Stimulated activated CD4-positive, alpha-beta T cell treated with anti-CD3 and anti-CD28 coated beads, Interleukin-1b, Interleukin-23, amount 100 ng/mL, for 48 hours (primary cell): ENCODE measurements around the gene CHD6.

Experiments
- DNase-seq: peaks from one replicate; pipeline ENCODE4 v3.0.0-alpha.2; 2020

CHD6 gene

DNA sequence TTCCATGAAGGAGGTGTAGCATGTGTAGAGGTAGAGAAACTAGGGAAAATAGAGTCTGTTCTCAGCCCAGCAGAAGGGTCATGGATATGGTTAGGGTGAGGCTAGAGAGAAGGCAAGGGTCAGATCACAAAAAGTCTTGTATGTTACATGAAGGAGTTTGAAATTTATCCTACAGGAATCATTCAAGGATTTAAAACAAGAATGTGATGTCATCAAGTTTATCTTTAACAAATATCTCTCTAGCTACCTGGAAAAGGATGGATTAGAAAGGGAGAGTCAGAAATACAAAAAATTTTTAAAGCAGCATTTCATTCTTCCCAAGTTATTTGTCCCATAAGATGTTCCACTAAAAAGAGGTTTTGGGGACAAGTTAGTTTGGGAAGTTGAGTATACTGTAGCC is 4.4 kb upstream of the CHD6 start:
- no peak for DNase-seq

DNA sequence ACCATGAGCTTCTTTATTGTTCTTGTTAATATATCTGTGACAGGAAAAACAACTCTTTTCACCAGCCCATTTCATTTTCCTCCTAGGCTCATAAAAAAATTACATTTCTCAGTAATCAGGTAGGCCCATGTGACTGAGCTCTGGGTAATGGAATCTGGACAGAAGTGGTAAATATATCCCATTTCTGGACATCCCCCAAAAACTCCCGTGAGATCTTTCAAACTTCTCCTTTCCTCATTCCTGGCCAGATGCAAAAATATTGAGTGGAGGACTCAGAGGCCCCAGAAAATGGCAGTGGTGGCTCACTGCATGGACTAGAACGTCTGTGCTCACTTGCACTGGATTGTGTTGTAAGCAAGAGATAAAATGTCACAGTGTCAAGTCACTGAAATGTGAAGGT is 3.8 kb upstream of the CHD6 start:
- no peak for DNase-seq

DNA sequence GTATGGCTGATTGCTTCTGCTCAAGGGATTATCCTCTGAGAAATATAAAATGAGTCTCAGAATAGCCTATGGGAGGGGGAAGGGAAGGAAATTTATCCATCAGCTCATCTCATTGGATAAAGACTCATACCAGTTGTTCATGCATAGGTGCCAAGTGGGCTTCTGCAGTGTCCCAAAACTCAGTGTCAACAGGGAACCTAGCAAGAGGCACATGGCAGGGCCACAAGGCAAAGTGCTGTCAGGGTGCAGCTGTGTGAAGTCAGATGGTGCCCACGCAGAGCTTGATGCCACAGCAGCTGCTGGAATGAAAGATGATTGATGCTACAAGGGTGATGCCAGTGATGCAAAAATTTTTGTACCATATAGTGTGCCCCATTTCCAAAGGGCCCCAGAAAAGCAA is 3.2 kb upstream of the CHD6 start:
- no peak for DNase-seq

DNA sequence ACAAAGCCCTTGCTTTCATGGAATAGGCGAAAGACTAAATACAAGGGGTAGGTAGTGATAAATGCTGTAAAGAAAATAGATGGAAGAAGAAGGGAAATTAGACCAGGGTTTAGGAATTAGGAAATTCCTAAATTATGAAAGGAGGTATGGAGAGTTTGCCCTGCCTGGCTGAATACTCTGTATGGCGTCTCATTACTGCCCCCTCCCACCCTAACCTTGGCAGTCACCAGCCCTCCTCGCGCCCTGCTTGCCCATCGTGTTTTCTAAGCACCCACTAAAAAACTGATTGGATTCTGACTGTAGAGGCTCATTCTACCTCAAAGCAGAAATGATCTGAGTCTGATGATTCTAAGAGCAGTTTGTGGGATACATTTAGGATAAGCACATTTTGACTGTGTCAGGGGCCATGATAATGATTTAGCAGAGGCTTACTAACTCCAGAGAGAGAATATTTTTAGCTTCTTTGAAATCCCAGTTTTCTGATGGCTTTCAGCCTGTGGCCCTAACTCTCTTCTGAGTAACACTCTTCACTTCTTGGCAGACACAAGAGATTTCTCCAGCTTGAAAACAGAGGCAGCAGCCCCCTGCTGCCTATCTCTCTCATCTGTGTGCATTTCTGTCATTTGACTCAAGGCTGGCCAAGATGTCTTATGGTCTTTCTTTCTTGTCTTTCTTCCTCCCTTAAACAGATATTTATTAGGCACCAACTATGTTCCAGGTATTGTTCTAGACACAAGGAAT is 1.4 kb upstream of the CHD6 start:
- DNase-seq: no peak

DNA sequence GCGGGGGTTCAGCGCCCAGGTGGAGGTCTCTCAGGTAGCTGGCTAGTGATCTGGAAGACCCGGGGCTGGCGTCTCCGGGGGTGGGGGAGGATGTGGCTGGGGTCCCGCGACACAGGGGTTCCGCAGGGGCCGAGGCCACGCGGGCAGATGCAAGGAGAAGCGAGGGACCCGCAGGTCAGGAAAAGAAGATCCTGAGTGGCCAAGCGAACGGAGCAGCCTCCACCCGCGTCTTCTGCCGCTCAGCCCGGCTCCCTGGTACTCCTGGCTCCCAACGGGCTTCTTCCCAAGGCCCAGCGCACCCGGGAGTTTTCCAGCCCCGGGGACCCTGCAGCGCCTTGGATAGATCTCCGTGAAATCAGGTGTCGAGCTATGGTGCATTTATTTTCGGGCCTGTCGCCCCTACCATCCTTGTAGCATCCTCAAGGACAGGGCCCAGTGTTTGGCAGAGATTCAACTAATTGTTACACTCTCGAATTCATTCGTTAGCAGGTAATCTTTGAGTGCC is 682 bp upstream of the CHD6 start:
- no peak for DNase-seq

DNA sequence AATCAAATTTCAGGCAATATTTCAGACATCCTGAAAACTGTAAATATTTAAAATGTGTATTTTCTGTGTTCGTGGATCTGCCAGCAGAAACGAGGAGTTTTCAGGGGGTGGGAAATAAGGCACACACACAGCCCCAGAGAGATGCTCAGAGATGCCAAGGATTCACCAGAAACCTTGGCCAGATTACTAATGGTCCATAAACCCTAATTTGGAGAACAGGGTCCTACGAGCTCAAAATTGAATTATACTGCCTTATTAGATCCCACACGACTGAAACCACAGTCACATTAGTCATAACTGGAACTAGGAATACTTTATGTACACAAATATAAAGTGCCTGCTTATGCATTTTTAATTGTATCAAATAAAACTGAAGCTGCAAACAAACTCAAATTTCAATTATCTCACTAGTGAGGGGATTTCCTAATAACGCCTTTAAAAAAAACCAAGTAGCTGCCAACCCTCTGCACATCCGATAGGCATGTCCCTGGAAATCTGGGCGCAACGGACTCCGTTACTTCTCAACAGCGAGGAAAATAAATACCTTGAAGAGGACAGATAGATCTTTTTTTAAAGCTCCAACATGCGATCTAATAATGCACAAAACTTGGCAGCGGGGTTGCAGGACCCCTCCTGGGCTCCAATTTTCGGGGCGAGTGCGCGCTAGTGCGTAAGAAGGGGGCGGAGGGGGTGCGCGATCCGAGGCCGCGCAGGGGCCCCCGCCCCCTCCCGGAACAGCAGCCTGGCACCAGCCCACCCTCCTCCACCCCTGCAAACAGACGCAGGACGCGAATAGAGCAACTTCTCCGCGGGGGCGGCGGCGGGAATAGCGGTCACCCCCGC is 897 bp downstream of the CHD6 start:
- DNase-seq: peak; percentile 18

DNA sequence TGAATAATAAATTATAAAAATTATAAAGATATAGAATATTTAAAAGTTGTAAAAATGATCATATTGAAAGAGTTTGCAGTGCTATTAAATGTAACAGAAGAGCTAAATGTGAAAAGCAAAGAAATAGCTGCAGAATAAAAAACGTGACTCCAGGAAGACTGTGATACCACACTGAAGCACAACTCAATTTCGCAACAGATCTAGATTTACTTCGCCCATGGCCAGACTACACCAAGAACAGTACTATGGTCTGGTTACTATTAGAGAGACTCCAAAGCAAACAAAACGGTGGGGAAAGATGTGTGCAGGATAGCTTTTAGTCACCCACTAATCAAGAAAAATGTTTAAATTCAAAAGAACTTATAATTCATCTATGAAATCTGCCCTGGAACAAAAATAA is 1.9 kb downstream of the CHD6 start:
- DNase-seq: no peak

DNA sequence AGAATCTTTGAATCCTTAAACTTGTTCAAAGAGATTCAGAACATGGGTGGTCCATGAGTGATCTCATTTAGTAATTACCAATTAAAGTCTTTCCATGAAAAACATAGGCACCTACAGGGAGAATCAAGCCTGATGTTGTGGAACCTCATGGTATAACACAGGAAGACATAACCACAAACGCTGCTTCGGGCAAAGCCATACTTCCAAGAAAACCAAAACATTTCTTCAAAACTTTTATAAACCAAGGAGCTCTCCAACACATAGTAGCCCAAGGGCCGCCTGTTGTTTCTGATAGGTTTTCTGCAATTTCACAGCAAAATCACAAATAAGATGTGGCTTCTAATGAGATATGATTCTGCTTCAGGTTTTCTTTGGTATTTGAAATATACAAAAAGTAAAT is 2.5 kb downstream of the CHD6 start:
- DNase-seq: no peak

DNA sequence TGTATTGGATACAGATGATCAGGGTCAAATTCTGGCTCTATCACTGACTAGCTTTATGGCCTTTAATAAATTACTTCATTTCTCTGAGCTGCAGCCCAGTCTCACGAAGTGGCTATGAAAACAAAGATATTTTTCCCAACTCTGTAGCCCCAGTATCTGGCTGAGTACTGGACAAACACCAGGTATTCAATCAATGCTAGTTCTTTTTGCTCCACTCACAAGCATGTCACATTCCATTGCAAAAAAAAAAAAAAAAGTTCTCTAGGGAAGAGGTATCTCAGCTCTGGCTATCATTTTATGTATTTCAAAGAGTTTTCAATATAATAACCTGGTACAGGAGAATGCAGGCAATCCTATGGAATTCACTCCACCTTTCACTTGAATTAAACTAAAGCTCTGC is 3.1 kb downstream of the CHD6 start:
- no peak for DNase-seq

DNA sequence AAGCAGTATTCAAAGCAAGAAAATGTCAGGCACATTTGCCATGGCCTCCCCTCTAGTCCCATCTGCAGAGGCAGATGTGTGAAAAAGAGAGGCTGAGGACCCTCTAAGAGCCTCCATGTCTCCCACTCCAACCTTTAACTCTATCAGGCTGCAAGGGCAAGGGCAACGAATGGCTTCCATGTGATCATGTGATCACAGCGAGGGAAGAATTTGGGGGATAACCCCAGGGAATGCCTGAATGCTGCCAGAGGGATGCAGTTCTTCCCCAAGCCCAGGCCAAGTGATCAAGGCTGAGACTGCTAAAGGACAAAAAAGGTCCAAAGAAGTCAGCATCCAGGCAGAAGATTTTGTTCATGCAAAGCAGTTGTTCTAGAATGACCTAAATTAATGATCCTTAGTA is 4.9 kb downstream of the CHD6 start:
- no peak for DNase-seq

DNA sequence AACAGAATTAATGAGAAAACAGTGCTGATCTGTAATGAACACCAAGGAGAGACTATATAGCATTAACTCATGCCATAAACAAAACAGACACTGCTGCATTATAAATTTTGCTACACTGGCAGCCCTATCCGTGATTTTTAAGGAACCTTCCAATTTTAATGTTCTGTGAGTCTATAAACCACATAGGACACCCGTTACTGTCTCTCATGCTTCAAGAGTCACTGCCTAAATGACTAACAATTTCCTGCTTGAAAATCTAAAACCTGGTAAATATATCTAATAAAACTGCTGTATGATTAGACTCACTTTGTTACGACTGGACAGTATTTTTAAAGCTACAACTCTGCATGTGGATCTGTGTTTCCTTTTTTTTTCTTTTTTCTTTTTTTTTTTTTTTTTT is 8.7 kb downstream of the CHD6 start:
- no peak for DNase-seq

DNA sequence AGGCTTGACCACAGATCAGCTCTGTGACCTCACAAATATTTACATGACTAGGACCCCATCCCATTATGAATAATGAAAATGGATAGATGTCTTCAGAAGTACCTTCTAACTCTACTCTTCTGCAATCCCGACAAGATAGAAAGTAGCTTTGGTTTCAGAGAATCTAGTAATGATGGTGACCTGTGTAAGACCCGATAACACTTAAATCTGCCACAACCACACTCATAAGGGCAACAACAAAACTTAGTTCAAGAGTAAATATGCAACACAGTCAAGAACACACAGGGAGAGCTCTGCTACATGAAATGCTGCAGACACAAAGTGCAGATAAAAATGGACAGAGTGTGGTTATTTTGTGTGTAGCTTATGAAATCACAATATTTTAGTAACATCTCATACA is 9.6 kb downstream of the CHD6 start:
- DNase-seq: no peak

DNA sequence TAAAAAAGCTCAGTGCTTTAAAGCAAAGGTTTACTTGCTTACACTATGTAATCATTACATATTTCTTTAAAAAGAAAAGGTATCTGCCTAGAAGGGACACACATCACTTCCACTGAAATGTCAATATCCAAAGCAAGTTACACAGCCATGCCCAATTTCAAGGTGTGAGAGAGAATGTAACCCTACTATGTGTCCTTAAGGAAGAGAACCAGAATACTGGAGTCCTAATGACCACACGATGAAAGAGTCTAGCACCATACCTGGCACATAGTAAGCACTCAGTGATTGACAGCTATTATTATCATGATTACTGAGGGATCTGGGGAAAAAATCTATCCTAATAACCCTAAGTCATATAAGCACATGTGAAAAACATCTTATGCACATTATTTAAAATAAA is 10.4 kb downstream of the CHD6 start:
- no peak for DNase-seq

DNA sequence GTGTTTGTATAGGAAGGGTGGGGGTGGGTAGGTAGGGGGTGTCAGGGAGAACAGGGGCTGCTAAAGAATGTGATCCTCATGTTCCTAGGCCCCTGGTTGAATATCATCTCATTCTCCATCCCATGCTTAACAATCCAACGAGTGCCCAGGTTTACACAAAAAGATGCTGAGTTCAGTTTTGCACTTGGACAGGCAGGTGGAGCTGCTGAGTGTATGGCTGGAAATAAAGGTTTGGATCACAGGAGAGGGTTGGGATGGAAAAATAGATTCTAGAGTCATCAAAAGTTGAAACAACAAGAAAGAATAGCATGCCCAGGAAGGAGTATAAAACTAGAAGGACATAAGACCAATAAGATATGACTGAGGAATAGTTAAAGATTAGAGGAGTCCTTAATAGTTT is 14.2 kb downstream of the CHD6 start:
- no peak for DNase-seq

DNA sequence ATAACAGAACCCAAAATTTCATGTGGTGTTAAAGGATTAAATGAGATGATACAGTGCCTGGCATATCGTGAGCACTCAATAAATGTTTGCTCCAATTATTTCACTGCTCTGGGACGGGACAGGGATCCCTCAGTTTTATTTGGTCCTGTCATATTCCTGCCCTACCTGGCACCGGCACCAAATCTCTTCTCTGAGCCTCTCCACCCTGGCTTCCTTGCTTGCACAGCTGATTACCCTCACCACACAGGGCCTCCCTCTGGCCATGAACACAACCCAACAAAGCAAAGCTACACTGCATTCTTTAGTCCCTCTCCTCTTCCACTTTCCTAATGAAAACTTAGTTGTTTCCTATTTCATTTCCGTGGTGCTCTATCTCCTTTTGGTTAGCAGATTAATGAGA is 16.4 kb downstream of the CHD6 start:
- no peak for DNase-seq

DNA sequence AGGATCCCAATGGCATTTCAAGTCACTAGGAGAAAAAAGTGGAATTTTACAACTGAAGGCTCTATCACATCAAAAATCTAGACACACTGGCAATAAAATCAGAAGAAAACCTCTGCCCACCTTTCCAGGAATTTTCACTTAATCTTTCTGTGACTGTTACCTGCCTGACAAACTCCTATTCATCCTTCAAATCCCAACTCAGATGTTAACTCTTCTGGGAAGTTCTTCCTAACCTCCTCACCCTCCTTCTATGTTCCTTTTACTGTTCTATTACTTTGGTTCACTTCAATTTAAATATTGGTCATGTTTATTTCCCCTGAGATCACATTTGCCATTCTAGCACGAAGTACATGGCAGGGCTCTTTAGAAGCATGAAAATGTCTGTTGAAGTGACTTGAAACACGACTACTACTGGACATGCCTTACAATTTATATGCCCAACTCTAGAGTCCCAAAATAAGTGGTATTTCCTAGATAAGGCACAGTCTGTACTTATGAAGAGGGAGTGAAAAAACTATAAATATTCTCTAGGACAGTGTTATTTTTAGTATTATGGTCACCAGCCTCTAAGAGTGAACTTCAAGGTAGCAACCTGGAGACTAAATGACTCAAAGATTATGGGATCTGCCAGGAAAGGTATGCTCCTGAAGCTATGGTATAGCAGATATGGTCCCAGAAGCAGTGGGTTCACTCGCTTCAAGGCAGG is 17.1 kb downstream of the CHD6 start:
- DNase-seq: no peak

DNA sequence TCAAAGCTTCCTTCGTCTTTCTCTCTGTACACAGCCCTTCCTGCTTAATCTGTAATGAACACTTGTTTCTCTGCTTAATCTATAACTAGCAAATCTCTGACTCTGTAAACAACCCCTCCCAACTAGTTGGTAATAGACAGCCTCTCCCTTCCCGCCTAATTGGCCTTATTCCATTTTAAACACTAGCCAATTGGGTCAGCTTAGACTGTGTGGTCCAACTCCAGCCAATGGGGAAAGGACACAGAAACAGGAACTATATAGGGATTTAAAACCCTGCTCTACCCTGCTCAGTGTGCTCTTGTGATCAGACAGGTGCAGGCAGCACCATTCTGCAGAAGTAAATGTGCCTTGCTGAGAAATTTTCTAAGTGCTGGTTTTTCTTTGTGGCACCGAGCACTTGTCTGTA is 18.5 kb downstream of the CHD6 start:
- DNase-seq: no peak

DNA sequence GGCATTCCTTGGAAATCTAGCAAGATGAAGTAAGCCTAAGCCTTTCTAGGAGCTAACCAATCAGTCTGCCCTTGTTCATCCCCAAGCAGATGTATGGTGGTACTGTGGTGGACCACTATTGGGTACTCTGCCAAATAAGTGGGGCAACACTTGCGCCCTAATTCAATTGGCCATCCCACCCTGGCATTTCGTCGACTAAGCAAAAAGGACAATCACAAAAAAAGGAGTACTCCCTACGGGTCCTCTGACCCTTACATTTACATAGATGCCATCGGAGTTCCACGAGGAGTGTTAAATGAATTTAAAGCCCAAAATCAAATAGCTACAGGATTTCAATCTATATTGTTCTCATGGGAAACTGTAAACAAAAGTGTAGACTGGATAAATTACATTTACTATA is 19.5 kb downstream of the CHD6 start:
- DNase-seq: no peak

DNA sequence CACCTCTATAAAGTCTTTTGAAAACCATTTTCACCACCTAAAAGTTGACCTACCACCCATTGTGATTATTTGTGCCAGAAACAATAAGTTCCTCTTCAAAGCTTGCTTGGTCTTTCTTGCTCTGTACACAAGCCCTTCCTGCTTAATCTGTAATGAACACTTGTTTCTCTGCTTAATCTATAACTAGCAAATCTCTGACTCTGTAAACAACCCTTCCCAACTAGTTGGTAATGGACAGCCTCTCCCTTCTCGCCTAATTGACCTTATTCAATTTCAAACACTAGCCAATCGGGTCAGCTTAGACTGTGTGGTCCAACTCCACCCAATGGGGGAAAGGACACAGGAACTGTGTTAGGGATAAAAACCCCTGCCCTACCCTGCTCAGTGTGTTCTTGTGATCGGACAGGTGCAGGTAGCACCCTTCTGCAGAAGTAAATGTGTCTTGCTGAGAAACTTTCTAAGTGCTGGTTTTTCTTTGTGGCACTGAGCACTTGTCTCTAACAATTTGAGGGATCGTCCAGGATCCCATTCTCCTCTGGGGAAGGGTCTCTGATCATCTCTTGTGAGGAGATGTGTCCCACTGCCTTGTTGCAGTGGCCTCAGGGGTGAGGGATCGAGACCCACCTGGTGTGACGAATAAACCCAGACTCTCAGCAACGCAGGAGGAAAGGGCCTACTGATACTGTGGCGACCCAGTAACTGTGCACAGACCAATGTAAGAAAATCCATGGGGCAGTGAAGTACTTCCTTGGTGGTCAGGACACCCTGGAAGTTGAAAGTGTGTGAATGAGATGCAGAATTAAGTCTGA is 23.5 kb downstream of the CHD6 start:
- DNase-seq: no peak

DNA sequence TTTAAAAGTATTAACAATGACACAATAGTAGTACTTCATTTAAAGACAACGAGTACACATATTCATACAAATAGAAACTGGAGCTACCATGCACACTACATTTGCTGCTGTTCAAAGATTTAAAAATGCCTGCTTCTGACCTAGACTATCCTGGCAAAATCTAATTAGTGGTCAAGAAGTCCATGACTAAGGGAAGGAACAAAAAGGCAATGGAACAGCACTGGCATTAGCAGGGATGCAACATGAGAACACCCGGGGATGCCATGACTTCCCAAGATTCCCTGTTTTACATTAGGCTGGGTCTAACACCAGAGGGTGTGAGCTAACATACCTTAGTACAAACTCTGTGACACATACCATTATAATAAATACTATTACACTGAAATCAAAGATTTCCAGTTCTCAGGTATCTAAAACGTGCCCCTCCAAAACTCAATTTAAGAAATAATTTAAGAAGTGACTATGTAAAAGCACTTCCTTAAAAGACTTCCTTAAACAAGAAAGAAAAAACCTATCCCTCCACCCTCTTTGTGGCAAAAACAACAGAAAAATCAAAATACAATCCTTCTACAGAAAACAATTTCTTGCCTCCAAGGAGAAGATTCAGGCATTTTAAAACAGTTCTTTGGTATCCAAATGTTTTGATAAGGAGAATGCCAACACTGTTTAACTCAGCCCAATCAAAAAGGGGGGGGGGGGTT is 25.5 kb downstream of the CHD6 start:
- DNase-seq: no peak

DNA sequence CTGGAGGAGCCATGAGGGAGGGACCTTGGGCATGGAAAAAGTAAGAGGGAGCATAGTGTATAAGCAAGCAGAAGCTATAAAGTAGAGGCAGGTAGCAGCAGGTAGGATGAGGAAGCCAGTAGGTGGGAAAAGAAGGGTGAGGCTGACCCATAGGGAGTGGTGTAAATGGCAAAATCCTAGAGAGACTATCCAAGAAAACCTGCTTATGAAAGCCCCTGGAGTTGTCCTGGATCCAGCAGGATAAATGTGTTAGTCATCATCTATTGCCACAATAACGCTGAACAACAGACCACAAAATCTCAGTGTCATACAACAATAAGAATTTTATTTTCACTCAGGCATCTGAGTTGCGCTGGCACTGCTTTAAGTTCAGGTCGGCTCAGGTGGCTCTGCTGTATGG is 30.2 kb downstream of the CHD6 start:
- no peak for DNase-seq

DNA sequence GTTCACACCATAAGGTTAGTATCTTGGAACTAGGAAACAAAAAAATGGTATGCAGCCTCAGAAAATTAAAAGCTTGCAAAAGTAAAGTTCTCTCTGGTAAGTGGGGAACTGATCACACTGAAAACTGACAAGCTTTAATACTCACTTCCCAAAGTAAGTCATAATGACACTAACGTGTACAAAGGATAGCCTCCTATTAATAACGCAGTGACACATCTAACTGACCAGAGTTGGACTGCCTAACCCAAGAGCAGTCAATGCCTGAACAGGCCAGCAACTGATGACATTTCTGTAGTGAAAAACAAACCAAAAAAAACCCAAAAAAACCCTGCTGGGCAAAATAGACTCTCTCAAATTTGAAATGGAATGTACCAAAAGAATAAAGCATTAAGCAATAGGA is 30.7 kb downstream of the CHD6 start:
- no peak for DNase-seq
